GM18873 (cell line): ENCODE measurements around the gene VPS9D1.
A peak's percentile ranks its signal among the peaks of the same experiment; 100 is the strongest.

Source experiments
- ATAC-seq: cut with Tn5 transposase; IDR thresholded peaks from one replicate; pipeline ENCODE4 v1.9.1; 2021; ENCODE audit warnings: mild to moderate bottlenecking, moderate library complexity, moderate number of reproducible peaks; ENCODE audit not compliant: unreplicated experiment, low FRiP score

The VPS9D1 gene, protein sequence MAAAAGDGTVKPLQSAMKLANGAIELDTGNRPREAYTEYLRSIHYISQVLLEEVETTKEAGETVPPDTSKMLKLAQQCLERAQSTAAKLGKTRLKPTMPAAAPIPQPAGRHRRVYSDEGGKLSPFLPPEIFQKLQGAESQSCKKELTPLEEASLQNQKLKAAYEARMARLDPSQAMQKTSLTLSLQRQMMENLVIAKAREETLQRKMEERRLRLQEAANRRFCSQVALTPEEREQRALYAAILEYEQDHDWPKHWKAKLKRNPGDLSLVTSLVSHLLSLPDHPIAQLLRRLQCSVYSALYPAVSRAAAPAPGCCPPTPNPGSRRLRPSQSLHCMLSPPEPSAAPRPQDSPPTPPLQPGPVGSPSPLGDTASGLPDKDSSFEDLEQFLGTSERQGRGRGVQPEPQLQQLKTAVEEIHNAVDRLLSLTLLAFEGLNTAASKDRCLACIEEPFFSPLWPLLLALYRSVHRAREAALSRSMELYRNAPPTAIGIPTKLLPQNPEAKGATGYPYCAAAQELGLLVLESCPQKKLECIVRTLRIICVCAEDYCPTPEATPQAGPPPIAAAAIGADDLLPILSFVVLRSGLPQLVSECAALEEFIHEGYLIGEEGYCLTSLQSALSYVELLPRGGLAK

GRCh38 chr16:89720813-89721545, at the start of gene VPS9D1, which contains the start of gene ZNF276:
TSS of gene VPS9D1 (minus strand) at chr16:89720898. CDS start at chr16:89720861, 37 bp downstream.
TSS of gene ZNF276 (plus strand) at chr16:89721537. CDS start at chr16:89721641, 104 bp downstream.
- ATAC-seq = no peak

- no peak for ATAC-seq
Observed at GRCh38 chr16:89770367-89770766, 49.7 kb upstream of the VPS9D1 start.

DNA sequence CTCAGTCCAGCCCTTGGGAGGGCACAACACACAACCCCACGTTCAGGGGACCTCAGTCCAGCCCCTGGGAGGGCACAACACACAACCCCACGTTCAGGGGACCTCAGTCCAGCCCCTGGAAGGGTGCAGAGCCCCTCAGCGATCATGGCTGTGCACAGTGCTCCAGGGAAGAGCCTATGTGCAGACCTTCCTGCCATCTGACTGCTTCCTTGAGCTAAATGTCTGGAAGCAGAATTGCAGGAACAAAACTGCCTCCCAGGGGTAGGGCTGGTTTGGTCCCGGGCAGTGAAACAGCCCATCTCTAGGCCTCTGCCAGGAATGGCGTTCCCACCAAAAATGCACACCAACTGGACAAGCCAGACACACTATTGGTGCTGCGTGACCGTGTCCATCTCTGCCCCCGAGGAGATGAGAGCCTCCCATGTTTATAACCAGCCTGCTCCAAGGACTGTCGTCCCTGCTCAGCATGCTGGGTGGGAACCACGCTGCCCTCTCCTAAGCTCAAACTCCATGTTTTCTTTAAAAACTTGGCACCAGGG, 44.7 kb upstream of the VPS9D1 start:
- peak; percentile 3 for ATAC-seq

DNA sequence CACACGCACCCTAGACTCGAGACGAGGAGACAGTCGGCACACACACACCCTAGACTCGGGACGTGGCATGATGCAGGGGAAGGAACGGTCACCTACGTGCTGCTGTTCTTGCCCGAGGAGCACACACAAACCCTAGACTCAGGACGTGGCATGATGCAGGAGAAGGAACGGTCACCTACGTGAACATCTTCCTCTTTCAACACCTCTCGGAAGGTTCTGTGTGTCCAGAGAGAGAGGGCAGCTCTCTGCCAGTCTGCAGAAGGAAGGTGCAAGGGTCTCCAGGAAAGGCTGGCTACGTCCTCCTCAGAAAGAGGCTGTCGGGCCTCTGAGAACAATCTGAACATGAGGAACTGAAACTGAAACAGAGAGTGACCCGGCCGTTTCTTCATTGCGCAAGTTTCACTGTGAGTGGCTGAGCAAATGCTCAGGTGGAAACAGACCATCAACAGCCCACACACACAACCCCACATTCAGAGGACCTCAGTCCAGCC, 44.1 kb upstream of the VPS9D1 start:
- peak; percentile 68 for ATAC-seq

DNA sequence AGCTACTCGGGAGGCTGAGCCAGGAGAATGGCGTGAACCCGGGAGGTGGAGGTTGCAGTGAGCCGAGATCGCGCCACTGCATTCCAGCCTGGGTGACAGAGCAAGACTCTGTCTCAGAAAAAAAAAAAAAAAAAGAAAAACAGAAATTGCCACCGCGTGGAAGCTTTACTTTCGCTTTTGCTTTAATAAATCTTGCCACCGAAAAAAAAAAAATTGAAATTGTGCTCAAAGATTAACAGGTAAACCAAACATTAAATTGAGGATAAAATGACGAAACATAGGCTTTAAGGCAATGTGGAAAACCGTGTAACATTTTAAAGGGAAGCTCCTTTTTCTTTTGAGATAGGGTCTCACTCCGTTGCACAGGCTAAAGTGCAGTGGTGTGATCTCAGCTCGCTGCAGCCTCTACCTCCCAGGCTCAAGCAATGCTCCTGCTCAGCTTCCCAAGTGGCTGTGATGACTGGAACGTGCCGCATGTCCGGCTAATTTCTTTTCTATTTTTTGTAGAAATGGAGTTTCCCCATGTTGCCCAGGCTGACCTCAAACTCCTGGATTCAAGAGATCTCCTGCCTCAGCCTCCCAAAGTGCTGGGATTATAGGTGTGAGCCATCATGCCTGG, 40.7 kb upstream of the VPS9D1 start:
- ATAC-seq = no peak

- no peak for ATAC-seq
Observed at GRCh38 chr16:89759746-89760340, 39.1 kb upstream of the VPS9D1 start.

DNA sequence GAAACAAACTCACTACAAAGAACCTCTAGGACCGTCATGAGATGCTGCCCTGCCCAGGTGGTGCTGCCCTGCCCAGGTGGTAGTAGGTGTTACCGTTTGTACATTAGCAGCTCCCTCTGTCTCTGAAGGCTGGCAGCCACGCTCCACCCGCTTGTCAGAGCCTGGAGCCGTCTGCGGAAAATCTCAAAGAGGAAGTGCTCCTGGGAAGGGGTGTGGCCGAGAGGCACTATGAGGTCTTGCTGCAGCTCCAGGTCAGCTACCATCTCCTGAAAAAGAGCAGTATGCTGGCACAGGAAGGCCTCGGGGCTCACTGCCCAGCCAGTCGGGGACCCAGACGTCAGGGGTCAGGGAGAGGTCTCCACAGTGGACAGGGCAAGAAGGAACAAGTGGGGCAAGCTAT, 28.9 kb upstream of the VPS9D1 start:
- no peak for ATAC-seq

GRCh38 chr16:89748921-89749320, 28.2 kb upstream of the VPS9D1 start:
- ATAC-seq = no peak

DNA sequence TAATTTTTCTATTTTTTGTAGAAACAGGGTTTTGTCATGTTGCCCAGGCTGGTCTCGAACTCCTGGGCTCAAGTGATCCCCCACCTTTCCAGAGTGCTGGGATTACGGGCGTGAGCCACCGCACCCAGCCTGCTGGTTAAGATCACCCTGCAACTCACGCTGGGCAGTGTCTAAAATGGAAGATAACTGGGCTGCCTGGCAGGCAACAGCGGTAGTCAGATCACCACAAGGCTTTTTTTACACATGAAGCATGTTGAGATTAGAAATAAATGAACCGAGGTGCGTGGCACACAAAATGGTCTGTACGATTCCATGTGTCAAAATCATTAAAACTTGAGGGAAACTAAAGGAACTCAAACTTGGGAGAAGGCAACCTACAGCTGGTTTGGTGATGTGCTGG, 27.4 kb upstream of the VPS9D1 start:
- no peak for ATAC-seq

GRCh38 chr16:89746043-89746442, 25.3 kb upstream of the VPS9D1 start:
- ATAC-seq = no peak

DNA sequence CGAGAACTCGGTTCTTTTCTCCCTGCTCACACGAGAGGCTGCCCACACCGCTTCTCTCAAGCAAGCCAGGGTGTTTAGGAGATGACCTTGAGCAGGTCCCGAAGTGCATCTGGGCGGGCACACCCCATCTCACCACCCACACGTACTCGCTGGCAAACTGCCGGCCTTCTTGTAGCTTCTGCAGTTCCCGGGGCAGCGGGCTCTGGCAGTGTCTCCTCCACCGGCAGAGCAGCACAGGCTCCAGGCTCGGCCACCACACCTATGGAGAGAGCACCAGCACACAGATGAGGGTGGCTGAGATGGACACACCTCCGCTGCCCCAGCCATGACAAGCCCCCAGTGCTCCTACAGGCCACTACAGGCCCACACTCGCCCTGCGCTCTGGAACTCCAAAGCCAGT, 24.1 kb upstream of the VPS9D1 start:
- no peak for ATAC-seq

DNA sequence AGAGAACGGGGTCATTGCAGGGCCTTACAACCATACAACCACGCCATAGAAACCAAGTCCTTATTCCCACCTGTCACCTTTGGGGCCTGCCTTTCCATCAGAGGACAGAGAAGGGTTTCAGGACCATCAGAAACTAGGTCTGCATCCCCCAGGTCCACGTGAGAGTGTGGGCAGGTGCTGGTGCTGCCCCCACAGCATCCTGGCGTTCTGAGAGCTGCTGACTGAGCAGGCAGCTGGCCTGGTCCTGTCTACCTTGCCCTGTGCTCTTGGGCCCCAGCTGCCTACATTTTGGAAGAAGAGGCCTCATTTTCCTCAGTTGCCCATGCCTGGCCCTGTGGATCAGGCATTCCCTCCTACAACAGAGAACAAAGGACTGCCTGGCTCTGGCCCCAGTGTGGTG, 22.2 kb upstream of the VPS9D1 start:
- no peak for ATAC-seq

GRCh38 chr16:89741342-89742014, 20.8 kb upstream of the VPS9D1 start:
- ATAC-seq = no peak

GRCh38 chr16:89739383-89739782, 18.7 kb upstream of the VPS9D1 start:
- no peak for ATAC-seq

DNA sequence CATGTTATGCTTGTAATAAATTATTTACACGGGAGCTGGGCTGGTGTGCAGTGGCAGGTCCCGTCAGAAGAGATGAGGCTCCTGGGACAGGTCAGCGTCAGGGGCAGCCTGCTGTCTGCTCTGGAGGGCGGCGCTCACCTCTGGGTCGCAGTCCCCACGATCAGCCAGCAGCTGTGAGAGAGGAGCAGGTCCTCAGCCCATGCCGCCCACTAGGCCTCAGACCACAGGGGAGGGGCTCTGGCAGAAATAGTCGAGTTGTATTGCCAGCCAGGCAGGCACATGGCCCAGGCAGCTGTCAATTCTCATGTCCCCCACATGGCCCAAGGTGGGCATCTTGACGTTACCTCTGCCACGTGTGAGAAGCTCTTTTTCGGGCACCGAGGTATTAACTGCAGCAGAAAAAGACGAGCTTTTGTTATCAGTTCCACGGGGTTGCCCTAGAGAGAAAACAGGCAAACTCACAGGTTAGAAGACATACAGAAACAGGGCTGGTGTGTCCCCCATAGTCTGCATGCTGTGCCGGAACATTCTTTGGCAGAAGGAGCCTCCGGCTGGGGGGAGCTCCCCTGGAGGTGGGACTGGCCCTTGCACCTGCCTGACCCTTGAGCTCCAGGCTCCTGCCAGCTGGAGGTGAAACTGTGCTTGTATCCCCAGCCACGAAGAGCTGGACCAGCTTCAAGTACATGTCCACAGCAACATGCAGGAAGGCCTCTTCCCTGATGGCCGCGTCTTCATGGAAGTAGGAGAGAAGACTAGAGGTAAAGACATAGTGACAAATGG, 18.0 kb upstream of the VPS9D1 start:
- ATAC-seq = no peak

GRCh38 chr16:89738072-89738377, 17.3 kb upstream of the VPS9D1 start:
- ATAC-seq = no peak

DNA sequence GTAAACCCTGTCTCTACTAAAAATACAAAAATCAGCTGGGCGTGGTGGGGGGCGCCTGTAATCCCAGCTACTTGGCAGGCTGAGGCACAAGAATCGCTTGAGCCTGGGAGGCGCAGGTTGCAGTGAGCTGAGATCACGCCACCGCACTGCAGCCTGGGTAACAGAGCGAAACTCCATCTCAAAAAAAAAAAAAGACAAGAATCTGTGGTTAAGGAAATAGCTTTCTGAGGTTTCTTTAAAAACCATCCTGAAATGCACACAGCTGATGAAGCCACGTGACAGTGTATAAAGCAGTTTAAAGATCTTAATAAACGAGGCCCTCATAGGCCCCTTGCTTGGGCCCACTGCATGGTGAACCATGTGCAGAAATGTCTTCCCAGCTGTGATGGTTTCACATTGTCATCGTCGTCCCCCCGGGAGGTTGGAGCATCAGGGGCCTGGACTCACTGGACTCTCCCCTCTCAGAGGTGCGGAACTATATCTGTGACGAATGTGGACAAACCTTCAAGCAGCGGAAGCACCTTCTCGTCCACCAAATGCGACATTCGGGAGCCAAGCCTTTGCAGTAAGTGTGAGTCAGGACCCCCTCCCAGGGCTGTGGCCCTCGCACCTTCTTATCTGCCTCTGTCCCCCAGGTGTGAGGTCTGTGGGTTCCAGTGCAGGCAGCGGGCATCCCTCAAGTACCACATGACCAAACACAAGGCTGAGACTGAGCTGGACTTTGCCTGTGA, 16.8 kb upstream of the VPS9D1 start:
- ATAC-seq = no peak

GRCh38 chr16:89736554-89736953, 15.9 kb upstream of the VPS9D1 start:
- ATAC-seq = no peak
